Endodermal cell (in vitro differentiated cells): ENCODE data around the gene IQGAP1. TPM values are rescaled to one million over a fixed set of nuclear protein-coding genes. Genes with fewer than 3 reads are reported as not detected.

ENCODE experiments used
- DNase-seq: peaks from one replicate; pipeline ENCODE4 v3.0.0-alpha.2; 2017
- H3K27ac ChIP-seq: 2 replicates; pipeline ENCODE4 v1.5.1; 2013; ENCODE audit warnings: mild to moderate bottlenecking, low read depth, low read length, moderate library complexity
- H3K27me3 ChIP-seq: 2 replicates; pipeline ENCODE4 v1.6.1; 2013; ENCODE audit warnings: mild to moderate bottlenecking, low read length, moderate library complexity; ENCODE audit not compliant: insufficient read depth, control insufficient read depth, poor library complexity, severe bottlenecking
- H3K36me3 ChIP-seq: 2 replicates; pipeline ENCODE4 v1.7.0; 2013; ENCODE audit warnings: mild to moderate bottlenecking, low read length, moderate library complexity; ENCODE audit not compliant: control insufficient read depth, insufficient read depth
- H3K4me1 ChIP-seq: one replicate; pipeline ENCODE4 v1.7.0; 2013; ENCODE audit warnings: low read length; ENCODE audit not compliant: control insufficient read depth, insufficient read depth
- H3K4me3 ChIP-seq: 2 replicates; pipeline ENCODE4 v1.5.1; 2013; ENCODE audit warnings: mild to moderate bottlenecking, low read length, moderate library complexity
- H3K9ac ChIP-seq: 2 replicates; pipeline ENCODE4 v1.6.1; 2013; ENCODE audit warnings: mild to moderate bottlenecking, low read length, moderate library complexity; ENCODE audit not compliant: poor library complexity, severe bottlenecking; ENCODE audit errors: extremely low read depth
- H3K9me3 ChIP-seq: 2 replicates; pipeline ENCODE4 v1.6.1; 2013; ENCODE audit warnings: mild to moderate bottlenecking, low read length, moderate library complexity; ENCODE audit not compliant: control insufficient read depth
- H3K27ac Mint-ChIP-seq: 2 replicates; pipeline ENCODE4 v1.8.0; 2020; ENCODE audit warnings: mixed read lengths
- H3K27me3 Mint-ChIP-seq: 2 replicates; pipeline ENCODE4 v1.8.0; 2021; ENCODE audit warnings: mild to moderate bottlenecking, mixed read lengths; ENCODE audit not compliant: insufficient read depth
- H3K36me3 Mint-ChIP-seq: 2 replicates; pipeline ENCODE4 v1.8.0; 2020; ENCODE audit warnings: low read depth, mixed read lengths
- H3K4me1 Mint-ChIP-seq: 2 replicates; pipeline ENCODE4 v1.8.0; 2020; ENCODE audit warnings: mixed read lengths
- H3K4me3 Mint-ChIP-seq: 2 replicates; pipeline ENCODE4 v1.8.0; 2020; ENCODE audit warnings: mild to moderate bottlenecking, moderate library complexity, mixed read lengths
- H3K9me3 Mint-ChIP-seq: 2 replicates; pipeline ENCODE4 v1.8.0; 2020; ENCODE audit warnings: mild to moderate bottlenecking, mixed read lengths
- WGBS, 2 experiments: methylation state at CpG; one replicate each; pipeline versions ENCODE4 v1.1.5 to v1.1.7; 2013; ENCODE audit warnings: missing lambda C conversion rate in 2 of 2, mixed read lengths in 1 of 2; ENCODE audit not compliant: insufficient coverage in 1 of 2, insufficient read length in 1 of 2; 5-methylcytosine and 5-hydroxymethylcytosine counted together
- total RNA-seq, 2 donors: library from RNA; stranded (reverse); fragmentation: NEBNext Ultra II Directional in 1 of 2; extraction: Animal tissue kit (Norgen Biotek cat#: 25700) in 1 of 2; gene quantifications; 2 replicates in 1 of 2; 3 replicates in 1 of 2; pipeline ENCODE4 v1.2.1, GENCODE V29; 2021
- TF ChIP-seq, protein P1 (sequence below): fragments of 200-600 bp; sonication (generic); conservative IDR thresholded peaks from 2 replicates; pipeline ENCODE4 v1.5.0; 2021; ENCODE audit warnings: antibody characterized with exemption, mild to moderate bottlenecking

IQGAP1 gene
- total RNA-seq, 2 donors from 2014 or later, result 94.4 to 124 TPM

DNA sequence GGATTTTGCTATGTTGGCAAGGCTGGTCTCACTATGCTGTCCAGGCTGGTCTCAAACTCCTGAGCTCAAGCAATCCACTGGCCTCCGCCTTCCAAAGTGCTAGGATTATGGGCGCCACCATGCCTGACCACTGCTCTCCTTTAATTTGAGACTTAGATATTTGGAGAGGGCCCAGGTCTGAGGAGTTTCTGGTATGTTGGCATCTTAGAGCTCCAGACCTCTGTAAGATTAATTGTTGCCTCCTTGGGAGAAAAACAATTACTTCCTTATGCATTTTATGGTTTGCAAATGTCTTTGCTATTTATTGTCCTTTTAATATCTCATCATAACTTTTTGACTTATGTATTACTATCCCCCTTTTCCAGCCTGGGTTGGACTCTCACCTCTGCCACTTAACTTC lies 33.1 kb upstream of the IQGAP1 start:
- Mint-ChIP-seq H3K36me3 (peaks cover 8% of the 10 kb centered on the region), H3K27me3 (peaks cover 24% of the 10 kb centered on the region), H3K4me1 (peaks cover 6% of the 10 kb centered on the region), H3K4me3 (no peak overlapping the region), H3K9me3 (peaks cover 7% of the 10 kb centered on the region), H3K27ac (no peak overlapping the region)
- Histone ChIP-seq H3K9ac (no peak overlapping the region), H3K36me3 (no peaks in the 10 kb centered on the region), H3K4me3 (no peak overlapping the region), H3K27me3 (peaks cover 23% of the 10 kb centered on the region), H3K27ac (no peak overlapping the region), H3K9me3 (no peaks in the 10 kb centered on the region), H3K4me1 (no peaks in the 10 kb centered on the region)
- TF ChIP-seq, protein P1, sequence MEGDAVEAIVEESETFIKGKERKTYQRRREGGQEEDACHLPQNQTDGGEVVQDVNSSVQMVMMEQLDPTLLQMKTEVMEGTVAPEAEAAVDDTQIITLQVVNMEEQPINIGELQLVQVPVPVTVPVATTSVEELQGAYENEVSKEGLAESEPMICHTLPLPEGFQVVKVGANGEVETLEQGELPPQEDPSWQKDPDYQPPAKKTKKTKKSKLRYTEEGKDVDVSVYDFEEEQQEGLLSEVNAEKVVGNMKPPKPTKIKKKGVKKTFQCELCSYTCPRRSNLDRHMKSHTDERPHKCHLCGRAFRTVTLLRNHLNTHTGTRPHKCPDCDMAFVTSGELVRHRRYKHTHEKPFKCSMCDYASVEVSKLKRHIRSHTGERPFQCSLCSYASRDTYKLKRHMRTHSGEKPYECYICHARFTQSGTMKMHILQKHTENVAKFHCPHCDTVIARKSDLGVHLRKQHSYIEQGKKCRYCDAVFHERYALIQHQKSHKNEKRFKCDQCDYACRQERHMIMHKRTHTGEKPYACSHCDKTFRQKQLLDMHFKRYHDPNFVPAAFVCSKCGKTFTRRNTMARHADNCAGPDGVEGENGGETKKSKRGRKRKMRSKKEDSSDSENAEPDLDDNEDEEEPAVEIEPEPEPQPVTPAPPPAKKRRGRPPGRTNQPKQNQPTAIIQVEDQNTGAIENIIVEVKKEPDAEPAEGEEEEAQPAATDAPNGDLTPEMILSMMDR, result no peak
- WGBS, 2 experiments, result 89 to 94% methylated on average over 2 of the region's 2 CpGs
- DNase-seq, result no peak

DNA sequence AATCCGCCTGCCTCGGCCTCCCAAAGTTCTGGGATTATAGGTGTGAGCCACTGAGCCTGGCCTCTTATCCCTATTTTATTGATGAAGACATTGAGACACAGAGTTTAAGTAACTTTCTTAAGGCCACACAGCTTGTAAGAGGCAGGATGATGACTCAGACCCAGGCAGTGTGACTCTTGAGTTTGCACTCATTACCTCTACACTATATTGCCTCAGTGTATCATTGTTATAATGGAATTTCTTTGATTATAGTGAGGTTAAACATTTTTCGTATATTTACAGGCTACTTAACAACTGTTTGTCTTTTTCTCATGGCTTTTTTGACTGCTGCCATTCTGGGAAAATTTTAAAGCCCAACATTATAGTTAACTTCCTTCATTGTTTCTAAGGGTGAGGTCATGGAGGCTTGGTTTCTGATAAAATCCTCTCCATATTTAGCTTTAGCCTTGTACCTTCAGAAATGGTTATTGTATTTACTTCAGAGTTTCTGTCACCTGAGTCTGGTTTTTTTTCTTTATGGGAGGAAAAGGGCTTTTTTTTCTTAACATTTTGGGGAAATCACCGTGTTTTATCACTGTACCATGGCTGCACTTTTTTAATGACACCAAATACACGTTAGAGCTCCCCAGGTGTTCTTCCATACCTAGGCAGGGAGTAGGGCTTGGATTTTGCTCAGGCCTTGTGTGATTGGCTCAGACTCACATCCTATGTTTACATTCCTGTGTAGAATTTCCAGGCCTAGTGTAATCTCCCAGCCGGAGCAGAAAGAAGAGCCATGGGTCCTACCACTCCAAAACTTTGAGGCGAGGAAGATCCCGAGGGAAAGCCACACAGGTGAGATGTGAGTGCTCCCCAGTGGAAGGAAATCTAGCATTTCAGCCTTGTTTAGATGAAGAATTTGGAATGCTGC lies 29.7 kb upstream of the IQGAP1 start:
- 88 to 94% methylated on average over 3 to 8 of the region's 8 CpGs for WGBS, 2 experiments
- Histone ChIP-seq H3K4me3 (no peak overlapping the region), H3K36me3 (no peaks in the 10 kb centered on the region), H3K9ac (no peak overlapping the region), H3K27me3 (no peaks in the 10 kb centered on the region), H3K4me1 (no peaks in the 10 kb centered on the region), H3K27ac (no peak overlapping the region), H3K9me3 (no peaks in the 10 kb centered on the region)
- no peak overlapping the region for H3K27ac Mint-ChIP-seq
- peaks cover 6% of the 10 kb centered on the region for H3K27me3 Mint-ChIP-seq
- H3K4me1 Mint-ChIP-seq, result peaks cover 13% of the 10 kb centered on the region
- no peak for DNase-seq
- TF ChIP-seq, protein P1, result no peak
- peaks cover 18% of the 10 kb centered on the region for H3K9me3 Mint-ChIP-seq
- H3K36me3 Mint-ChIP-seq, result peaks cover 20% of the 10 kb centered on the region
- no peak overlapping the region for H3K4me3 Mint-ChIP-seq

DNA sequence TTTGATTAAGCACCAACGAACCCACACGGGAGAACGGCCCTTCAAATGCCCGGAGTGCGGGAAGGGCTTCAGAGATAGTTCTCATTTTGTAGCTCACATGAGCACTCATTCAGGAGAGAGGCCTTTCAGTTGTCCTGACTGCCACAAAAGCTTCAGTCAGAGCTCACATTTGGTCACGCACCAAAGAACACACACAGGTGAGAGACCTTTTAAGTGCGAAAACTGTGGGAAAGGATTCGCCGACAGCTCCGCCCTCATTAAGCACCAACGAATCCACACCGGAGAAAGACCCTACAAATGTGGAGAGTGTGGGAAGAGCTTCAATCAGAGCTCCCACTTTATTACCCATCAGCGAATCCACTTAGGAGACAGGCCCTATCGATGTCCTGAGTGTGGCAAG lies 27.3 kb upstream of the IQGAP1 start:
- H3K27ac ChIP-seq, result no peak overlapping the region
- 84 to 92% methylated on average over 12 to 14 of the region's 14 CpGs for WGBS, 2 experiments
- H3K9ac ChIP-seq, result no peak overlapping the region
- H3K9me3 ChIP-seq, result no peaks in the 10 kb centered on the region
- H3K27ac Mint-ChIP-seq, result no peak overlapping the region
- peaks cover 4% of the 10 kb centered on the region for H3K27me3 Mint-ChIP-seq
- H3K4me1 ChIP-seq, result no peaks in the 10 kb centered on the region
- no peak overlapping the region for H3K4me3 Mint-ChIP-seq
- peaks cover 16% of the 10 kb centered on the region for H3K4me1 Mint-ChIP-seq
- no peak overlapping the region for H3K4me3 ChIP-seq
- peaks cover 20% of the 10 kb centered on the region for H3K36me3 Mint-ChIP-seq
- no peaks in the 10 kb centered on the region for H3K36me3 ChIP-seq
- no peaks in the 10 kb centered on the region for H3K27me3 ChIP-seq
- H3K9me3 Mint-ChIP-seq, result peaks cover 18% of the 10 kb centered on the region
- DNase-seq, result peak; percentile 71
- TF ChIP-seq, protein P1, result no peak
